GM23338 (cell line): ENCODE data around the gene FBXW10B.
"Not testable (repeated sequence)": the region's sequence is repeated elsewhere in the genome, so short reads cannot be mapped to it uniquely, and the experiment has no call there.

Experiments
- CTCF ChIP-seq, 2 experiments: fragments of 200-600 bp in 1 of 2; sonication (generic) in 1 of 2; conservative IDR thresholded peaks; 2 replicates each; pipeline versions ENCODE4 v1.5.1 to v1.6.1; 2016 to 2017; ENCODE audit warnings: antibody characterized with exemption in 2 of 2, low read depth in 2 of 2, mild to moderate bottlenecking in 2 of 2, moderate library complexity in 1 of 2
- ETS1 ChIP-seq: IDR thresholded peaks from 2 replicates; pipeline ENCODE4 v1.6.1; 2016; ENCODE audit warnings: antibody characterized with exemption
- POLR2AphosphoS5 ChIP-seq: IDR thresholded peaks from 2 replicates; pipeline ENCODE4 v1.6.1; 2016; ENCODE audit warnings: antibody characterized with exemption, low read depth
- ZNF331 ChIP-seq: fragments of 250-450 bp; sonication (Bioruptor Pico); IDR thresholded peaks from 2 replicates; pipeline ENCODE4 v1.5.0; 2020; ENCODE audit warnings: low read depth, mild to moderate bottlenecking, moderate library complexity

DNA sequence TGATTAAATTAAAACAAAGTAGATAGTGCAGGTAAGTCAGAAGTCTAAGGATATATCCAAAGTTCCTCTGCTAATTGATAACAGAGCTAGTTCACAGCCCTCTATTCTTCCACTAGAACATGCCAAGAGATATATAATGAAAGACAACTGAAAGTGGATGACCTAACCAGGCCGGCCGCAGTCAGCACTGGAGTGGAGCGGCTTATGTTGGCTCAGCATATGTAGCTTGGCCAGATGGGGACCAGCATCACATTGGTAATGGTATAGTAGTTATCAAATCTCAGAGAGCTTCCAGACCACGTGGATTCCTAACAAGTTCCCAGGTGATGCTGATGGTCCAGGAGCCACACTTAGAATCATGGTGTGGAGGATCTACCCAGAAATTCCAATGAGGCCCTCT is 38.0 kb downstream of the FBXW10B start:
- not testable (repeated sequence) for TF ChIP-seq CTCF (conservative IDR thresholded peaks at IDR 0.05; ENCODE audit: low read depth in 2 of 2); ETS1; ZNF331 (CRISPR knock-in tag); POLR2AphosphoS5
